Neural progenitor cell (in vitro differentiated cells): ENCODE data around the gene TOX2. TPM values are rescaled to one million over a fixed set of nuclear protein-coding genes. Genes with fewer than 3 reads are reported as not detected.

Experiments used
- DNase-seq: peaks from one replicate; pipeline ENCODE4 v3.0.0-alpha.2; 2016; ENCODE audit warnings: low spot score
- H2AFZ ChIP-seq: fragments of 200-600 bp; sonication (generic); replicated peaks from 2 replicates; pipeline ENCODE4 v1.6.1; 2016; ENCODE audit warnings: antibody characterized with exemption
- H3F3A ChIP-seq: fragments of 200-600 bp; sonication (generic); 2 replicates; pipeline ENCODE4 v1.6.1; 2016; ENCODE audit warnings: antibody characterized with exemption, low read depth
- H3K27ac ChIP-seq: fragments of 200-600 bp; sonication (generic); 2 replicates; pipeline ENCODE4 v1.5.1; 2016; ENCODE audit warnings: mild to moderate bottlenecking
- H3K27me3 ChIP-seq: fragments of 200-600 bp; sonication (generic); 2 replicates; pipeline ENCODE4 v1.6.1; 2016; ENCODE audit warnings: mild to moderate bottlenecking, moderate library complexity
- H3K36me3 ChIP-seq: fragments of 200-600 bp; sonication (generic); 2 replicates; pipeline ENCODE4 v1.5.1; 2016
- H3K4me1 ChIP-seq: fragments of 200-600 bp; sonication (generic); 2 replicates; pipeline ENCODE4 v1.6.1; 2016; ENCODE audit warnings: mixed run types
- H3K4me2 ChIP-seq: fragments of 200-600 bp; sonication (generic); 2 replicates; pipeline ENCODE4 v1.6.1; 2016
- H3K4me3 ChIP-seq: fragments of 200-600 bp; sonication (generic); 2 replicates; pipeline ENCODE4 v1.5.1; 2016
- H3K79me2 ChIP-seq: fragments of 200-600 bp; sonication (generic); 2 replicates; pipeline ENCODE4 v1.6.1; 2016; ENCODE audit warnings: low read depth
- H3K9ac ChIP-seq: fragments of 200-600 bp; sonication (generic); 2 replicates; pipeline ENCODE4 v1.6.1; 2016
- H3K9me3 ChIP-seq: fragments of 200-600 bp; sonication (generic); 2 replicates; pipeline ENCODE4 v1.5.1; 2016; ENCODE audit warnings: low read depth
- H4K20me1 ChIP-seq: fragments of 200-600 bp; sonication (generic); 2 replicates; pipeline ENCODE4 v1.6.1; 2016; ENCODE audit warnings: low read depth
- H3K27ac Mint-ChIP-seq: 3 replicates; pipeline ENCODE4 v1.8.0; 2021; ENCODE audit warnings: mixed read lengths
- H3K27me3 Mint-ChIP-seq: 2 replicates; pipeline ENCODE4 v1.8.0; 2022; ENCODE audit warnings: low read depth, mild to moderate bottlenecking, inconsistent platforms, moderate library complexity, mixed read lengths; ENCODE audit not compliant: insufficient read depth
- H3K36me3 Mint-ChIP-seq: 3 replicates; pipeline ENCODE4 v1.8.0; 2021; ENCODE audit warnings: mixed read lengths
- H3K4me1 Mint-ChIP-seq: 3 replicates; pipeline ENCODE4 v1.8.0; 2021; ENCODE audit warnings: mixed read lengths
- H3K4me3 Mint-ChIP-seq: 3 replicates; pipeline ENCODE4 v1.8.0; 2021; ENCODE audit warnings: mild to moderate bottlenecking, moderate library complexity, mixed read lengths
- H3K9me3 Mint-ChIP-seq: 3 replicates; pipeline ENCODE4 v1.8.0; 2020; ENCODE audit warnings: mixed read lengths
- CTCF ChIP-seq: fragments of 200-600 bp; sonication (generic); IDR thresholded peaks from 2 replicates; pipeline ENCODE4 v1.5.1; 2017; ENCODE audit warnings: antibody characterized with exemption, mild to moderate bottlenecking
- EZH2 ChIP-seq: fragments of 200-600 bp; sonication (generic); IDR thresholded peaks from 2 replicates; pipeline ENCODE4 v1.6.1; 2017; ENCODE audit warnings: antibody characterized with exemption, mild to moderate bottlenecking, moderate library complexity
- EZH2phosphoT487 ChIP-seq: fragments of 200-600 bp; sonication (generic); IDR thresholded peaks from 2 replicates; pipeline ENCODE4 v1.6.1; 2017; ENCODE audit warnings: antibody characterized with exemption
- total RNA-seq: library from RNA; depleted of rRNA; stranded (reverse); fragments of >200 nt; gene quantifications from 2 replicates; pipeline ENCODE4 v1.2.3, GENCODE V29; 2015; ENCODE audit warnings: low replicate concordance

TOX2 gene
- total RNA-seq, 1 donor from 2014 or later: not detected

- Mint-ChIP-seq H3K4me1 (peaks cover 7% of the 10 kb centered on the region), H3K4me3 (no peak overlapping the region), H3K27ac (no peak overlapping the region), H3K9me3 (no peaks in the 10 kb centered on the region), H3K27me3 (peaks cover 2% of the 10 kb centered on the region), H3K36me3 (no peaks in the 10 kb centered on the region)
- H3K79me2 ChIP-seq: no peaks in the 10 kb centered on the region
- no peaks in the 10 kb centered on the region for H3K27me3 ChIP-seq
- no peaks in the 10 kb centered on the region for H3K4me1 ChIP-seq
- no peak overlapping the region for H3K9ac ChIP-seq
- H2AFZ ChIP-seq: no peak overlapping the region
- H3K9me3 ChIP-seq: no peaks in the 10 kb centered on the region
- DNase-seq: no peak
- TF ChIP-seq CTCF (no peak), EZH2phosphoT487 (no peak), EZH2 (no peak)
- no peaks in the 10 kb centered on the region for H3K36me3 ChIP-seq
- no peaks in the 10 kb centered on the region for H3F3A ChIP-seq
- no peak overlapping the region for H3K27ac ChIP-seq
- H4K20me1 ChIP-seq: no peaks in the 10 kb centered on the region
- H3K4me2 ChIP-seq: no peak overlapping the region
- no peak overlapping the region for H3K4me3 ChIP-seq
Measured at GRCh38 chr20:44012466-44013226, 98.0 kb downstream of the TOX2 start.

- Histone ChIP-seq H3K4me3 (no peak overlapping the region), H3K4me2 (no peak overlapping the region), H3F3A (no peaks in the 10 kb centered on the region), H3K36me3 (no peaks in the 10 kb centered on the region), H3K27me3 (no peaks in the 10 kb centered on the region), H4K20me1 (no peaks in the 10 kb centered on the region), H3K27ac (no peak overlapping the region), H3K9ac (no peak overlapping the region), H3K9me3 (no peaks in the 10 kb centered on the region), H2AFZ (no peak overlapping the region), H3K79me2 (no peaks in the 10 kb centered on the region), H3K4me1 (no peaks in the 10 kb centered on the region)
- Mint-ChIP-seq H3K36me3 (no peaks in the 10 kb centered on the region), H3K4me1 (peaks cover 12% of the 10 kb centered on the region), H3K9me3 (no peaks in the 10 kb centered on the region), H3K4me3 (no peak overlapping the region), H3K27me3 (peaks cover 2% of the 10 kb centered on the region), H3K27ac (no peak overlapping the region)
- no peak for DNase-seq
- TF ChIP-seq CTCF (no peak), EZH2 (no peak), EZH2phosphoT487 (no peak)
Measured at GRCh38 chr20:44014807-44015732, 100.4 kb downstream of the TOX2 start.

- Histone ChIP-seq H3K27ac (no peak overlapping the region), H3K27me3 (no peaks in the 10 kb centered on the region), H3K4me3 (no peak overlapping the region), H3K79me2 (no peaks in the 10 kb centered on the region), H3K4me2 (no peak overlapping the region), H3K9me3 (no peaks in the 10 kb centered on the region), H3F3A (no peaks in the 10 kb centered on the region), H3K9ac (no peak overlapping the region), H2AFZ (no peak overlapping the region), H3K4me1 (peaks cover 3% of the 10 kb centered on the region), H3K36me3 (no peaks in the 10 kb centered on the region), H4K20me1 (no peaks in the 10 kb centered on the region)
- H3K4me3 Mint-ChIP-seq: no peak overlapping the region
- no peaks in the 10 kb centered on the region for H3K36me3 Mint-ChIP-seq
- H3K27ac Mint-ChIP-seq: no peak overlapping the region
- H3K9me3 Mint-ChIP-seq: no peaks in the 10 kb centered on the region
- no peak for TF ChIP-seq EZH2
- no peak for TF ChIP-seq CTCF
- TF ChIP-seq EZH2phosphoT487: no peak
- no peaks in the 10 kb centered on the region for H3K27me3 Mint-ChIP-seq
- peaks cover 15% of the 10 kb centered on the region for H3K4me1 Mint-ChIP-seq
- no peak for DNase-seq
Measured at GRCh38 chr20:44015733-44016103, 101.1 kb downstream of the TOX2 start.
